Stimulated activated CD8-positive, alpha-beta memory T cell treated with anti-CD3 and anti-CD28 coated beads, Interleukin-15, amount 100 ng/mL, for 4 hours (primary cell): Measurements from ENCODE around the gene AURKB.
"Not testable (repeated sequence)": the region's sequence is repeated elsewhere in the genome, so short reads cannot be mapped to it uniquely, and the experiment has no call there.

Experiments
- DNase-seq, 2 donors: peaks; one replicate each; pipeline ENCODE4 v3.0.0-alpha.2; 2020; ENCODE audit warnings: low read depth in 2 of 2

AURKB gene

DNA sequence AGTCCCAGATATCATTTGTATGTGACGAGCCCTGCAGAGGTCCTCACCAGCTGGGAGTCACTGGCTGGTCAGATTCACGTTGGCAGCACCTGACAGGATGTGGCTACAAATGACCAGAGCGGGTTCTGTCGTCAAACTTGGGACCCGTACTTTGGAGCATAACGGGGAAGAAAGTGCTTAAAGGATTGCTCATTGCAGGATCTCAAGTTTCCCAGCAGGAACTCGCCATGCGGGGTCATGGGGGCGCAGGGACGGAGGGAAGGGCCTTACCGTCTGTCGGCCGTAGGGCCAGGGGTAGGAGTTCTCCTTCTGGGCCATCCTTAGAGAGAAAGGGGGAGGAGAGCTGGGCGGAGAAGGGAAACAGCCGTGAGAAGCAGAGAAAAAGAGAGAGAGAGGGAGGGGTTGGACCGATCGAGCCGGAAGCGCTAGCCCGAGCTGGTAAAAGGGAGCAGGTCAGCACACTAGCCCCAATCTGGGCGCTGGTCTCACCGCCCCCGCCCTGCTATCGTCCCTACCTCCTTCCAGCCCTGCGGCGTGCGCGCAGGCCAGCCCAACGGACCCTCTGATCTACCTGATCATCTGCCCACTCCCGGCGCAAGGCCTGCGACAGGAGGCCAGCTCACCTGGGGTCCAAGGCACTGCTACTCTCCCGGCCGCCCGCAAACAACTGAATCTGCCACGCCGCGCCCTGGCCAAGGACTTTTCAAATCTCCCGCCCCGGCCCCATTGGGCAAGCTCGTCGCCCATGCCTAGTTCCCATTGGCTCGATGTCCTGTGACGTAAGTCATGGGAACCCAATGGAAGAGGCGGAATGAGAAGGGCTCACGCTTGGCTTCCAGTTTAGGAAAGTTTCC lies at the start of gene AURKB:
Gene AURKB, minus strand, starts transcription at position 669 of the 854 bp plus-strand sequence. Its CDS starts 351 bp downstream, at position 318.
- peak; percentile 74 to 90 for DNase-seq

DNA sequence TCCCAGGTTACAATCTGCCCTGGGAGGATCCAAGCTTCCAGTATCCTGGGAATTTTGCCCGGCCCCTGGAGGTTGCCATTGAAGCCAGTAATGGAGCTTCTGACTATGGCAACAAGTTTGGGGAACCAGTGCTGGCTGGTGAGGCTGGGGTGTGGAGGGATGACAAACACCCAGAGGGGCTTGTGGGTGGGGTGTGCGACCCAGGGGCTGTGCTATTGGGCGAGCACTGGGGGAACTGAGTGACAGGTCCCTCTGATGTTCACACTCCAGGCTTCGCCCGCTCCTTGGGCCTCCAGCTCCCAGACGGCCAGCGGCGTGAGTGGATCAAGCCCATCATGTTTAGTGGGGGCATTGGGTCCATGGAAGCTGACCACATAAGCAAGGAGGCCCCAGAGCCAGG lies 47.4 kb upstream of the AURKB start:
- DNase-seq = no peak

DNA sequence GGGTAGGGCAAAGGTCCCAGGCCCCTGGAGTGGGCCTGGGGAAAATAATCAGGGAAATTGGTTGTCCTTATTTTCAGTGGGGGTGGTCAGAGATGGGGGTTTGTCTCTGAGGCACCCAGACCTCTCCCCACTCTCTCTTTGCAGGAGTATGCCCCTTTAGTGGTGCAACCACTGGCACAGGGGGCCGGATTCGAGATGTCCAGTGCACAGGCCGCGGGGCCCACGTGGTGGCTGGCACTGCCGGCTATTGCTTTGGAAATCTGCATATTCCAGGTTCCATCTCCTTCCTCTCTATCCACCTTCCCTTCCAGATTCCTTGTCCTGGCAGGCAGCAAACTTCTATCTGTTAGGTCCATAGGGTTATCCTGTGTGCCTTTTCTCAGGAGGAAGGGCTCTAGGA lies 46.3 kb upstream of the AURKB start:
- no peak for DNase-seq

DNA sequence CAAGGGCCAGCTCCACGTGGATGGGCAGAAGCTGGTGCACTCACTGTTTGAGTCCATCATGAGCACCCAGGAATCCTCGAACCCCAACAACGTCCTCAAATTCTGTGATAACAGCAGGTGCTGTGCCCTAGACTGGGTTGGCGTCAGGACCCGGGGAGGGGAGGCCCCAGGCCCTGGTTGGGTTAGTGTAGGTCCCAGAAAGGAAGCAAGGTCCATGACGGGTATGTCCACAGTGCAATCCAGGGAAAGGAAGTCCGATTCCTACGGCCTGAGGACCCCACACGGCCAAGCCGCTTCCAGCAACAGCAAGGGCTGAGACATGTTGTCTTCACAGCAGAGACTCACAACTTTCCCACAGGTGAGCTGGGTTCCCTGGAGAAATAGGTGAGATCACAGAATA lies 45.9 kb upstream of the AURKB start:
- no peak for DNase-seq

DNA sequence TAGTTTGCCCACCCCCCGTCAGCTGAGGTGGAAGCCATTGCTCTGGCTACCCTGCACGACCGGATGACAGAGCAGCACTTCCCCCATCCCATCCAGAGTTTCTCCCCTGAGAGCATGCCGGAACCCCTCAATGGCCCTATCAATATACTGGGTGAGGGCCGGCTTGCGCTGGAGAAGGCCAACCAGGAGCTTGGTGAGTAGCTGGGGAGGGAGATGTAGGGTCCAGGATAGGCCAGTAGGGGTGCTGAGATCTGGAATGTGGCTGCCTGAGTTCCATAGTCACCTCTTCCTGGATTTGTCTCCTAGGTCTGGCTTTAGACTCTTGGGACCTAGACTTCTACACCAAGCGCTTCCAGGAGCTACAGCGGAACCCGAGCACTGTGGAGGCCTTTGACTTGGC lies 45.1 kb upstream of the AURKB start:
- no peak for DNase-seq

- DNase-seq = no peak
Measured at GRCh38 chr17:8254881-8255280, 44.5 kb upstream of the AURKB start.

DNA sequence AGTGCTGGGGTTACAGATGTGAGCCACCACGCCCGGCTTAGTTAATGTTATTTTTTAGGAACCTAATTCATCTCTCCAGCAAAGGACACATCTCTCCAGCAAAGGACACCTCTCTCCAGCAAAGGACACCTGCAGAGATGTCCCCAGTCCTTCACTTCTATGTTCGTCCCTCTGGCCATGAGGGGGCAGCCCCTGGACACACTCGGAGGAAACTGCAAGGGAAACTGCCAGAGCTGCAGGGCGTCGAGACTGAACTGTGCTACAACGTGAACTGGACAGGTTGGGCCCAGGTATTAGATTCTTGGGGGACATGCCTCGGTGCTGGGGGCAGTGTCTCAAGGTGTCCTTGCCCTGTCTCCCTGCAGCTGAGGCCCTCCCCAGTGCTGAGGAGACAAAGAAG lies 43.4 kb upstream of the AURKB start:
- no peak for DNase-seq

- not testable (repeated sequence) for DNase-seq
Measured at GRCh38 chr17:8251411-8251810, 41.0 kb upstream of the AURKB start.

GRCh38 chr17:8249621-8250500 lies 39.5 kb upstream of the AURKB start:
- DNase-seq = no peak

DNA sequence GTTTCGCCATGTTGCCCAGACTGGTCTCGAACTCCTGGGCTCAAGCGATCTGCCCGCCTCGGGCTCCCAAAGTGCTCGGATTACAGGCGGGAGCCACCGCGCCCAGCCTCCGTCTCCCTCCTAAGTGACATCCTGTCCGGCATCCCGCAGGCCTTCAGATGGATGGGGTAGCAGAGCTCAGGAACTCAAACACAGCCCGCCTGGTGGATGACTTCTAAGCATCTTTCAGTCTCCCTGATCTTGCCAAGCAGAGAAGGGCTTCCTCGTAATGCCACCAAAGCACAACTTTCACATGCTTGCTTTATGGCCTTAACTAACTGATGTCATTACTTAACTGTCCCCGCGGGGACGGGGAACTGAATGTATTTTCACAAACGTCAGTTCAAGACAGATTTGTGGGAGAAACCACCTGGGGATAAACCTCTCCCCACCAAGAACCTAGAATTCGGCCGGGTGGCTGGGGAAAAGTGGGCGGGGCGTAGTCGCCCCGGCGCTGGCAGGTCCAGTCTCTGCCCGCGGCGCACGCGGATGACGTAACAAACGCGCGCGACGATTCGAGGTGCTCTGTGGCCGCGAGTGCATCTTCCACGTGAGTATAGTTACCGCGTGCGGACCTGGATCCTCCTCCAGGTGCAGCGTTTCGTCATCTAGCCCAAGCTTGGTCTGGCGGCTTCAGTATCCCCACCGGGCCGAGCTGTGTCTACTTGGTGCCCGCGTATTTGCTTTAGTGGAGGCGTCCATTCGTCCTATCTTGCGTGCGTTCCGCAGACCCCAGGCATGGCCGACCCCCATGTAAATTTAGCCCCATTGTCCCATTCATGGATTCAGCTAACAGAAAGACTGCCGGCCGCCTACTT lies 38.6 kb upstream of the AURKB start, which contains the start of gene PFAS:
Gene PFAS, plus strand, starts transcription at position 539 of the 857 bp plus-strand sequence. CDS start 4,649 bp downstream, outside the sequence.
- peak; percentile 94 for DNase-seq

DNA sequence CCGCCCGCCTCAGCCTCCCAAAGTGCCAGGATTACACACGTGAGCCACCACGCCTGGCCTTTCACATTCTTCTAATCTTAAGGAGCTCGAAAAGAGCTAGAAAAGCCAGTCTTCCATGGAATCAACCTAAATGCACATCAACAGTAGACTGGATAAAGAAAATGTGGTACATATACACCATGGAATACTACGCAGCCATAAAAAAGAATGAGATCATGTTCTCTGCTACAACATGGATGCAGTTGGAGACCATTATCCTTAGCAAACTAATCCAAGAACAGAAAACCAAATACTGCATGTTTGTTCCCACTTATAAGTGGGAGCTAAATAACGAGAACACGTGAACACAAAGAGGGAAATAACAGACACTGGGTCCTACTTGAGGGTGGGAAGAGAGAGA lies 34.4 kb upstream of the AURKB start:
- DNase-seq = no peak

GRCh38 chr17:8243827-8244226 lies 33.5 kb upstream of the AURKB start:
- no peak for DNase-seq

DNA sequence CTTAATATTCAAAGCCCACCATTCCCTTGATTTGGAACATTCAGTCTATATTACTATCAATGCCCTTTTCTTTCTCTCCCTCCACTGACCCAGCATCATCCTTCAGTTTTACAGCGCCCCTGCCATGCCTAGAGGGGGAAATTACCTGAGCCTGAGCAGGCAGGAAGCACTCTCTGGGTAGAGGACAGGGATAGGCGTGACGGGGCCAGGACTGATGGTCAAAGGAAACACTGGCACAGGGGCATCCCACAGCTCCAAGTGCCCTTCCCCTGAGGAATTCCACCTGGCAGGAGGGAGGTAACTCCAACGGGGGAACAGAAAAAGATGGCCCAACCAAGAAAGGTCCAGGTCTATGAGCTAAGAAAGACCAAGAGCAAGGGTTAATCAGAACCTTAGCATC lies 27.5 kb upstream of the AURKB start:
- DNase-seq = no peak

DNA sequence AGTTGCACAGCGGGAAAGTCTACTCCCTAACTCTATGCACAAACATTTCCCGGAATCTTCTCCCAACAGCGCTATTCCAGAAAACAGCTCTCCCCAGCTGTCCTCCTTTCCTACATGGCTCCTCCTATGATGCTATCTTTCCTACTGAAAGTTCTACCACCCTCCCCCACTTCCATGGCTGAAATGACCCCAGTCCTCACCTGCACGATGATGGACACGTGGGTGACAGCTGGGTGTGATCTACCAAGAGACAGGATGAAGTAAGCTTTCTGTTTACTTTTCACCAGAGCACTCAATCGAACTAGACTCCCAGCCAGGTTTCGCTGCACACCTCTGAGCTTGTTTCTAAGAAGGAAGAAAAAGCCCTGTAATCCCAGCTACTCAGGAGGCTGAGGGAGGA lies 26.8 kb upstream of the AURKB start:
- no peak for DNase-seq

DNA sequence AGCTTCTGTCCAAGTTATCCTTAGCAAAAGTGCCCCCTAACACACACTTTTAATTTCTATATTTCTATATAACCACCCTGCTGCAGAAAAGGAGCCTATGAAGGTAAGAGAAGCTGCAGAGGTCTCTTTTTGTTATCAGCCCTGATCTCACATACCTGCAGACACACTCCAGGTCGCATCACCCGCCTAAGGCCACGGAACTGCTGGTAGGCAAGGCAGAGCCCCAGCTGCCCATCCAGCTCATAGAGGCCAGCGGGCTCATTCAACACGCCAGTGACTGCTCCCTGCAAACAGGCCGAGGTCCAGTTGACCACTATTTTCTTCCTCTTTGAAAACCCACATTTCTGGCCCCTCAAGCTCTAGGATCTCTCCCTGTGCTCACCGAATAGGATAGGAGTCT lies 25.3 kb upstream of the AURKB start:
- DNase-seq = no peak

GRCh38 chr17:8234361-8235270 lies 24.2 kb upstream of the AURKB start:
- DNase-seq = no peak

DNA sequence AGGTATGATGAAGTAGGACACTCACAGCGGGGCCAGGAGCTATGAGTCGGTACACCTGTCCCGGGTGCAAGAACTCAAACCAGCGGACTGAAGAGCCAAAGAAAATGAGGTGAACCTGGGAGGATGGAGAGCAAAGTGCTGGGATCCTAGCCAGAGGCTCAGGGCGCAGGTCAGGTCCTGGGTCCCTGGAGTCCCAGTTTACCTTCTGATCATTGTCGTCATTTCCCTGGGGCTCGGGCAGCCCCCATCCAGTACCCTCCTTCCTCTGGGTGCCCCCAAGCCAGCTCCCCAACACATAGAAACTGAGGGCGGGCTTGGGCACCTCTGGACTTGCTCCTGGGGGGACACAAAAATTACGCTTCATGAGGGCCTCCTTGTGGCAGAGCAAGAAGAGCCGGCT lies 21.3 kb upstream of the AURKB start:
- DNase-seq = no peak

DNA sequence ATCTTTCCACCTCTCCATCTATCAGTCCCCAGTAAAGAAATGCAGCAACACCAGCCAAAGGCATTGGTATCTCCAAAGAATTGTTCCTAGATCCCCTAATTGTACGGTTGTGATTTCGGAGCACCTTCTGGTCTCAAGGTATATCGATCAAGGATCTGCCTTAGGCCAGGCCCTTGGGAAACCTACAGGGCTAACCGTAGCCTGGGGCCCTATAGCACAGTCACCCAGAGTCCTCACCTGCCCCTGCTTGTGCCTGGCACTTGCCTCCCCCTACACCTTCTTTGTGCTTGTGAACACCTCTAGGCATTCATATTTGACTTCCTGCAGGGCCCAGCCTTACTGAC lies 16.8 kb upstream of the AURKB start:
- DNase-seq = no peak

DNA sequence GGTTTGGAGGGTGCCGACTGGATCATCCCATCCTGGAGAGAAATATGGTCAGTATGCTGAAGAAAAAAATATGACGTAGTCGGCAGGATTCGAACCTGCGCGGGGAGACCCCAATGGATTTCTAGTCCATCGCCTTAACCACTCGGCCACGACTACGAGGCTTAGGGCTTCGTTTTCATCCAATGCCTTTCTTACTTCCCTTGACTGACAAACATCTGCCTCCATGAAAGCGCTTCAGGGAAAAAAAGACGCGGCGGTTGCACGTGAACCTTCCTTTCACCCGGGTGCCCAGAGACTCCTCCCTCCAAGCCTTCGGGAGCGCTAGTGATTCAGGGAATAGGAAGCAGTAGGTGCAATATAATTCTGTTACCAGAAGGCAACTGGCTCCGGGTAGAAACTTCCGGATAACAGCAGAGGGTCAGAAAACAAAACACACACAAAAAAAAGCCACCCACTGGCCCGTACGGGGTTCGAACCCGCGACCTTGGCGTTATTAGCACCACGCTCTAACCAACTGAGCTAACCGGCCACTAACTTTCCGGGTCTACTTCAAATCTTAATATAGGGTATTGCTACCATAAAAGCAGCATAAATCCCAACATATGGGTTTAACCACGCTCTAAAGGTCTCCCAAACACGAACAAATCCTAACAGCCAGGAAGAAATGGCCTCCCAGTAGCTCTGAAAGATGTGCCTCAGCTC lies 16.3 kb upstream of the AURKB start:
- no peak for DNase-seq
